NOMO-1 (cell line): Measurements from ENCODE around the gene THSD4.

Source experiments
- DNase-seq, 2 experiments: peaks; one replicate each; lab custom pipeline; 2025; ENCODE audit not compliant: unreplicated experiment in 2 of 2; lab: John Stamatoyannopoulos, UW

THSD4 gene

DNA sequence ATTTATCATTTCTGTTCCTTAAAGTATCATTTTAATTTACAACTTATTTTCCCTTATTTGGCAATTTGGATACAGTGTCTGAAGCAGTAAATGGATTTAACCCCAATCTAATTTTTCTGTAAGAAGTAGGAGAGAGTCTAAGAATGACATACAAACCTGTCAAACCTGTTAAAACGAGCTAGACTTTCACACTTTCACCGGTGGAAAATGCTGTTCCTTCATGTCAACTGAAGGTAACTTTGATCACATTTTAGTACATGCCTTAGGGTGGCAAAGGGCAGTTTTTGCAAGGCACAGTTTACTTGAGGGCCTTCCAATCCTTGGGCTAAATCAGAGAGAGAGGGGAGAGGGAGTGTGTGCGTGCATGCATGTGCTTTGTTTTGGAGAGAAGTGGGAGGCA lies 221.4 kb downstream of the THSD4 start:
- no peak for DNase-seq

DNA sequence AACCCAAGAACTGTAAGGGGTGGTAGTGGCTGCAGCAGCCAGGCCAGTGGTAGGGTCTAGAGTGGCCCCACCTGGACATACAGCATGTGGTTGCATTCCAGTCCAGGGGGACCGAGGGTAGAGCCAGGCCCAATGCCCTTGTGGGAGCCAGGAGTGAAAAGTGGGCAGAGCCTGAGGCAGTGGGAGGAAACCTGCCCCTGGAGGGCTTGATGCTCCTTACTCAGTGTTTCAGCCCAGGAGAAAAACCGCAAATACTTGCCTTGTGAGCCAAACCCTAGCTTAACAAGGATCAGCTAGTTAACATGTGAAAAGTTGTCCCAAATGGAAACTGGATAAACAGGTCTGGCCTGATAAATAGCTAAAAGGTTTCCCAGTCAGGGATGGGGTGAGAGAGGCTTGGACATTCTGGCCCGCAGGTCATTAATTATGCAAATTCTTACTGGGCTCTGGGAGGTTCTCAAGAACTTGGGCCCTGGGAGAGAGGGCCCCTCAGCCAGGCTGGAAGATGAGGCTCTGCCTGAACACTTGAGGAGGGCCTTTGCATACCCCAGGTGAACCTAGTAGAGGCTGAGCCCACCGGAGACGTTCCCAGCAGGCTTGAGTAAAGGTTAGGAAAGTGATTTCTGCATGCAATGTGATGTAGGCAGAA lies 222.1 kb downstream of the THSD4 start:
- DNase-seq, result no peak

DNA sequence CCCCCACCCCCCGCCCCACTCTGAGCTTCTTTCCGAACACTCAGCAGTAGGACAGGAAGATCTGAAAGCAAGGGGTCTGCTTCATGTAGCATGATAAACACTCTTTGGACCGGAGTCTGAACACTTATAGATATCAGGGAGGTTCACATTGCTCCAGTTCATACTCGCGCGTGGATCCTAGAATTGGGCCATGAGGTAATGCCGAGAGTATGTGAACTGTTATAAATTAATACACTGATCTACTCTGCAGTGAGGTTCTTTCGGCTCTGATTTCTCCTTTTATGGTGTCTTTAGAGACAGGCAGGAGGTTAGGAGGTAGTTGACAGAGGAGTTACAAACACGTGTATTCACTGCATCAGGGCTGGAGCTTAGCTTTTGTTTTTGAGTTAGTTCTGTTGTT lies 223.0 kb downstream of the THSD4 start:
- no peak for DNase-seq

DNA sequence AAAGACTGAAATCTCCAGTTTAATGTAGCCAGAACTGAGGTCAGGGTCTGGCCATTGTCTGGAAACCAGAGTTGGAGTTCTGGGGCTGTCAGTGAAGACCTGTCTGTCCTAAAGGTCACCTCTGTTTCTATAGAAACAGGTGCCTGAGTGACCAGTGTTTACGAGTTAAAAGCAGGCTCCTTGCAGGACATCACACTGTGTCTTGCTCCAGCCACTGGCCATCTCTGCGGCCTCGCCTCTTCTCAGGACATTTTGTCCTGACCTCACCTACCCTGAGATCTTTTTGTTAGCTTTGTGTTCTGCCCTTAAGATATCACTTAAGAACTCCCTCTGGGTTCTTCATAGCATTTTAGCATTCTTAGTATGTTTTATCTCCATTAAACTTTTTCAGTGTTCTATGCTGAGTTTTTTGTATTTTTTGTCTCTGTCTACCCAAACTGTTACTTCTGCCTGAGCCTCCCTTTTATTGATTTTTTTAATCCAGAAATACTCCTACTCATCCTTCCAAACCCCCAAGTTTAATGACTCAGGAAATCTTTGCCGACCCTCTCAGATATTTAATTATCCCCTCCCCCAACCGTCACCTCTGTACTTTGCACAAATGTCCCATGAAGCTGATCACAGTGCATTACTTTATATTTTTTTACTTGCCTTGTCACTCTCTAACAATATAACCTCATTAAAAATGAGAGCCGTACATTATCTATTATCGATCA lies 223.7 kb downstream of the THSD4 start:
- DNase-seq, result no peak

DNA sequence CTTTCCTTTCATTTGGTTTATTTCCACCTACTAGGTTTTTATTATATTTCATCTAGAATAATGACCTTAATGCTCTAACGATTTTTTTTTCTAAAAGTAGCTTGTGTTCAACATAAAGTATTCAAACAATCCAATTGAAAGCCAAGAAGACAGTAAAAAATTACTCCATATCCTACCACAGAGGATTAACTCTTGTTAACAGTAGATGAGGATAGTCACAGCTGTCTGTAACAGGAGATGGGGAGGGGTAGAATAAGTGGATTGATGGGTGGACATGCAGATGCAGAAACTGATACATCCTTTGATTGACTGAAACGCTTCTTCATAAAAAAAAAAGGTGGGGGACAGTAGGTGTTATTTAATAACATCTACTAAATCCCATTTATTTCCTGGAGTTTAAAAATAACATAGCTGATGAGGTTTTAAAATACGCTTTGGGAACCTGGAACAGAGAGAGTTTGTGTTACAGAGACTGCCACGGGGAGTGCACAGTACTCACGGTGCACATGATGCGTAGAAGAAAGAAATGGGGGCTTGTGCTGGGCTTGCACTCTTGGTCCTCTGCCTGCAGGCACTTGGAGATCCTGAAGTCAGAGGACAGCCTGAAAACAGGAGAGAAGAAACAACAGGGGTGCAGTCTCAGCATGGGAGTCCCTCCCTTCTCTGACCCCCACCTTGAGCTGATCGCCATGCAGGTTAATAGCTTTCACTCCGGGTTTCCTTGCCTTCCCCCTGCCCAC lies 226.7 kb downstream of the THSD4 start:
- DNase-seq, result no peak

DNA sequence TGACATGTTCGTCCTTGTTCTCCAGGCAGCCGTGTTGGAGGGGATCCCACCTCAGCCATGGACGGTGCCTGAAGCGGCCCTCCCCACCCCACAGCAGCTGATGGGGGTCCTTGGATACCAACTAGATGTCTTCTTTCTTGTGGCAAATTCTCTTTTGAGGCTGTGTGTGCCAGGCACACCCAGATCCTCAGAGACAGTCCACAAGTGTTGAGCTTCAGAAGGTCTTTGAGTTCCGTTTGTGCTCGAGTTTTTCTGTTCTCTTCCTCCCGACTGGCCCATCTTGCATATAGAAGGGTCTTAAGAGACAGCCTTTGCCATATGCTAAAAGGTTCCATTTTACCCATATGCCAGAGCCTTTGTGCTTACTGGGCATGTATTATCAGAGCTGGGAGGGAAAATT lies 227.4 kb downstream of the THSD4 start:
- DNase-seq, result no peak

DNA sequence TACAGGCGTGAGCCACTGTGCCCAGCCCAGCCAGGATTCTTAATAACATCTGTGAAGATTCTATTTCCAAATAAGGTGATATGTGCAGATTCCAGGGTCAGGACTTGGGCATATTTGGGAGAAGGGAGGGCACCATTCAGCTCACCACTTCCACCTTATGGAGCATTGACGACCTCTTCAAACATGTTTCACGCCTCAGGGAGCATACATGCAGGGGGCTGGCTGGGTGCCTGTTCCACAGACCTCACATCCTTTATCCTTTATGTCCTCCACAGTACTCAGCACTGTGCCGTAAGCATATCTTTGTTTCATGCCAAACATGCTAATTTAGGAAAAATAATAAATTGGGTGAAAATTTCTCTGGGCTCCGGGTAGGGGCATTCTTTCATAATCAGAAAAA lies 229.0 kb downstream of the THSD4 start:
- no peak for DNase-seq

DNA sequence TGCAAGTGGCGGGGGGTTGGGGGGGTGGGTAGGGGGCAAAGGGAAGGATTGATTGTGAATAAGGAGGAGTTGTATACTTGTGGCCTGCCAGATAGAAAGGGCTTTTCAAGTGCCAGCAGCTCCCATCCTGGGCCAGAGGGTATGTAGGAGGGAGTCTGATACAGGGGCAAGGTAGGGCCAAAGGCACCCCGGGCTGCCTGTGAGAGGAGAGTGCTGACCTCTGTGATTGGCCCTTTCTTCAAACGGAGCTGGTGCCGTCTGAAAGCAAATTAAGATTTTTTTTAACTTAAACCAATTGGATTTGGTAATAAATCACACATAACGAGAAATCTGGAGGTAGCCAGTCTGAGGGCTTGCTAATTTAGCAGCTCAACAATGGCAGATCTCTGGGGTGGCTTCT lies 229.9 kb downstream of the THSD4 start:
- no peak for DNase-seq

DNA sequence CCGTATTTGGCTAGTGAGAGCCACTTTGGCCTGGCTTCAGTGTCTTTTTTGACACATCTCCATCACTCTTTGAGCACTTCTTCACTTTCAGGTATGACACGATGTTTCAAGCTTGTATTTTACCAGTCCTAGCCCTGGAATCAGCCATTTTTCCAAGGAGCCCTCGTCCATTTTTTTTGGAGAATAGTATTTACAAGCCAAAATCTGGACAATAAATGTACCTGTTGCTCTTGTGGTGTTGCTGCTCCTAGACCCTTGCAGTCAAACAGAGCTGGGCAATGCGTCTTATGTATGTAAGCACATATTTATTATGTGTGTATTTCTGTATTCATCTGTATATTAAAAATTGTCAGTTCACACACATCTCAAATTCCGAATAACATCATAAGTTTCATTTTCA lies 231.2 kb downstream of the THSD4 start:
- DNase-seq, result no peak

DNA sequence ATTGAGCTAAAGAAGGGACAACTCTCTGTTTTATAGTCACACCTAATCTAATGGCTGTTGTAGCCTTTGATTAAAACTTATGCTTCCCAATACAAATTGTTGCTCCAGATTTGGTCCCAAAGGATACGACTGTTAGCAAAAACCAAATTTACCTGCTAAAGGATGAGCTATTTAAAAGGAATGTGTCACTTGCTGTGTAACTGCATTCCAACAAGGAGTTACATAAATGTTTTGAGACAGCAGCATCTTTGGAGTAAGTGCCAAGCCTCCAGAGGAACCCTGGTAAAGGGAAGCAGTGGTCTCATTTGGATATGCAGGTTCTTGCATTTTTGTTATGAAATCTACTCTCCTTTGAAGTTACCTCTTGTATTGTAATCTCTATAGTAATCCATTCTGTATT lies 233.3 kb downstream of the THSD4 start:
- DNase-seq, result no peak

DNA sequence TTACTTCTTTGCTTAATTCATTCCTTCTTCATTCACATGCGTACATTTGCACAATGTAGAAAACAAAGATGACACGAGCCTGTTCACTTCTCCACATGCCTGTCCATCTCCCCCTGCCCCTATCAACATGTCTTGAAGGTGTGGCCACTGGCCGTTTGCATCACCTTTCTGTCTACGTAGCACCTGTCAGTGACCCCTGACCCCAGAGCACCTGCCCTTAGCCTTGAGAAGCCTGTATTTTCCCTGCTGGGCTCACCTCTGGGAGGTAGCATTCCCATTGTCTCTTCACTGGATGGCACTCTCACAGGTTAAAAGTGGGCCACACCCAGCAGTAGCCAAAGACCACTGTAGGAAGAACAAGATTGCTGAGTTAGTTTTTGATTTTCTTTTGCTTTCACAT lies 234.1 kb downstream of the THSD4 start:
- DNase-seq, result no peak

DNA sequence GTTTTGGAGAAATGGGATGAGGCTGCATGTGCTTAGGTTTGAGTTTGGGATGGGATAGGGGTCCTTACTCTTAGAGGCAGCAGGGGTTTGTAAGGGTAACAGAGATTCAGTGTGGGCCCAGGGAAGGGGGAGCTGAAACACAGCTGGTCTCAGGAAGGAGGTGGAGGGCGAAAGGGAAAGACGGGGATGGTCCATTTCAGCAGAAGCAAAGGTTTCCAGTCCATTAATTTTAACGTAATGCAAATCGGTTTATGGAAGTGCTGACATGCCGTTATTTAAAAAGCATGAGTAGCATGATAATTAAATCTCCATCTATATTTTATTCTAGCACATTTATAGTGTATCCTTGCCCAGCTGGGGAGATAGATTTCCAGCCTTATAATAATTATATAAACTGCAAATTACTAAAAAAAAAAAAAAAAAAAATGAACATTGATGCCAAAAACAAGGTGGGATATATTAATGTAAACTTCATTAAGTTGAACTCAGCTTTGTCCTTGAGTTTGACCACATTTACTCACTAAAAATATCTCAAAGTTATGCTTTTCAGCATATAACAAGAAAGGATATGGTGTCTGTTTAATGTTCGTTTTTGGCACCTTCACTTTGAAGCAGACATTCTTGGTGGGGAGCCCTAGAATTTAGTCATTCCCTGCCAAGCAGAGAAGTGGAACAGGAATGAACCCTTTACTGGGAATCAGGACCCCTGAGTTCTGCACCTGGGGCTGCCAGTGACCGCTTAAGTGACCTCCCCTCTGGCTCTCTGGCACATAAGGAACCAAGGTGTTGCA lies 234.7 kb downstream of the THSD4 start:
- DNase-seq, result no peak

DNA sequence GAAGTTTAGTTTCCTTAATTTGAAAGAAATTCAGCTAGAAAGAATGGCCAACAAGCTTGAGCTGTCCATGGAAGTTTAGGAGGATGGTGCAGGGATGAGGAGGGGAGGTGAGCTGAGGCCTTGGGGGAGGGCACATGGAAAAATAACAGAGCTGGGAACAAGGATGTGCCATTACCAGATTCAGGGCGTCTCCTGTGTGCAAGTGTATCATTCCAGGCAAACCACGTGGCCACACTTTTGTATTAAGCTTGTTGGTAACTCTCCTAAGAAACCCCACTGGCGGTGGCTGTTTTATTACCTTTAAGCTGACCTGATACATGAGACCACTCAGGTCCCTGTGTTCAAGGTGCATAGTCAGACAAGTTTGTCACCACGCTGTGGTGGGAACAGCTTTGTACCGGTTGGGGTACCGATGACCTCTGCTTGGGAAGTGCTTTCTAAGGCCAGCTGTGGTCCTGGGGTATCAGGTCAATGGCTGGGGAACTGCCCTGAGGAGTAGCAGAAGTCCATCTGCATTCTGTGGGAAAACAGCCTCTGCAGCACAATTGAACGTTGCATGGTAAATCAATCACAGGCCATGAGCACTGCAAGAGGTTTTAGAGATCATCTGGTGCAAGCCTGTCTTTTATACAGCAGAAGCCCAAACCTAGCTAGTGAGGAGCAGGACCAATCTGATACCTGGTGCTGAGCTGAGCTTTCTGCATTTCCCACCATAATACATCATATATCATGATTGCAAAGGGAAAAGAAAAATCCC lies 235.5 kb downstream of the THSD4 start:
- no peak for DNase-seq

DNA sequence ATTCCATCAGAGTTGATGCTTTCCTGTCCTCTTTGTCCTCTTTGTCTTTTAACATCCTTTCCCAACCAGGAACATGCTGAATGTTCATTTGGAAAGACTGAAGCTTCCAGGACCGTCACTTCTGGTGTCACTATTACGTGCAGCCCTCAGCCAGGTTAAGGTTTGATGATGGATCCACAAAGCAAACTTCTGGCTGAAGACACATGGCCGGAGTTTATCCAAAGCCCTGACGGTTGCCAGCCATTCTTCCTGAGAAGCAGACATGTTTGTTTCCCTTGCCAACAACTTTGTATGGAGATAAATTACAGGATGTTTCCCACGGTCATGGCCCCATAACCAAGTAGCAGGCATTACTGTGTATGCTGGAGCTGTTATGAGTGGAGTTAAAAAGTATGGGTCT lies 236.9 kb downstream of the THSD4 start:
- DNase-seq, result no peak

DNA sequence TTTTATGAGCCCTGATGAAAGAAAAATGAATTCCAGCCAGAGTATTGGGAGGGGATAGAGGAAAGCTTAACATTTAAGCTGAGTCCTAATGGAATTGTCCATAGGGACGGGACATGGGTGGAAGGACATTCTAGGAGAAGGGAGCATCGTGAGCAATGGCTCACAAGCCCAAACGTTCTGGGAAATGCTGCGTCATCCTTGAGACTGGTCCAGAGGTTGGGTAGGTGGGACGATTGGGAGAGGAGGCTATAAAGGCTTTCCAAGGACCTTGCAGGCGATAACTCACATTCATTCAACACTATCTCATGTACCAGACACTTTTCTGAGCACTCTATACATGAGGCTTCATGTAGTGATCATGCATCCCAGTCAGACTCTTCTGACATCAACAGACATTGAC lies 237.5 kb downstream of the THSD4 start:
- no peak for DNase-seq

DNA sequence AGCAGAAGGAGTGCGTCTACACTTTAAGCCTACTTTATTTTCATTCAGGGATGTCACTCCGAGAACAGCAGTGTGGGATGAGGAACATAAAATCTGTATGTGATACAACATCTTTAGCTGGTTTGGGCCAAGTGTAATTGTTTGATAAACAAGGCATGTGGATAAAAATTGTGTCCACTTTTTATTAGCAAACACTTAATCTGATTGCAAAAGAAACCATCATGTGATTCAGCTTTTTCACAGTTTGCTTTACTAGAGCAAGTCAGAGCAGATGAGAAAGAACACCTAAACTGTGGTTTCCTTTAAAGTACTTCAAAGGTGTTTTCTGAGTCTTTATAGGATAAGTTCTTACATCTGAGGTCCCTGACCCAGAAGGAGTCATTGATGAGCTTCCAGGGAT lies 237.9 kb downstream of the THSD4 start:
- DNase-seq, result no peak

DNA sequence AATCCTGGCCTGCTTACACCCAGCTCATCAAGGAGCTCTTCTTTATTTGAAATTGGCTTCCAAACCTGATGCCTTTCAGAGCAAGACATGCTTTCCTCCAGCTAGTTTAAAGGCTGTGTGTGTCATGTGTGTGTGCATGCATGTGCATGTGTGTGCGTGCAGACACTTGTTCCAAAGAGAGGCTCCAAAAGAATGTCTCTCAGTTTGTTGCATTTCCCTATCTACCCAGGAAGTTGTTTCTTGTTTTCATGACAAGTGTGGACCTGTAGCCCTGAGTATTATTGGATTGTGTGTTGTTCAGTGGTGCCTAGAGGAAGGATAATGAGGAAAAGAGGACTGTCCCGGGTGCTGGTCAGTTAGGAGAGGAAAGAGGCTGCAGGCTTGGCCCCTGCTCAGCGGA lies 240.0 kb downstream of the THSD4 start:
- DNase-seq, result no peak

DNA sequence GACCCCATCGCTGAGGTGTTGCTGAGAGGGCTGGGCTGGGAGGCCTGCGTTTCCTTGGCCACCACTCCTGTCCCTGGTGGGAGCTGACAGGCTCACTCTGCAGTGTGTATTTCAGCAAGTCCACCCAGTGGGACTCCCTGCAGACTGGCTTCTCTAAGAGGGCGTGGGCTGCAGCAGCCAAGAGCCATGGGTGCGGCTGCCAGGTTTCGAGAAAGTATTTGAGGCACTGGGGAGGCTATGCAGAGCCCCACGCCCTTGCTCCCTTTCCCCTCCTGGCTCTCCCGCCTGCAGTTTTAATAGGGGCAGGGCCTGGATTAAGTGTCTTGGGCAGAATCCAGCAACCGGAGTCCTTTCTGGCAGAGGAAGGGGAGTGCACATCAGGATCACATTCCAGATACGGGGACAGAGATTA lies 242.1 kb downstream of the THSD4 start:
- DNase-seq, result no peak

DNA sequence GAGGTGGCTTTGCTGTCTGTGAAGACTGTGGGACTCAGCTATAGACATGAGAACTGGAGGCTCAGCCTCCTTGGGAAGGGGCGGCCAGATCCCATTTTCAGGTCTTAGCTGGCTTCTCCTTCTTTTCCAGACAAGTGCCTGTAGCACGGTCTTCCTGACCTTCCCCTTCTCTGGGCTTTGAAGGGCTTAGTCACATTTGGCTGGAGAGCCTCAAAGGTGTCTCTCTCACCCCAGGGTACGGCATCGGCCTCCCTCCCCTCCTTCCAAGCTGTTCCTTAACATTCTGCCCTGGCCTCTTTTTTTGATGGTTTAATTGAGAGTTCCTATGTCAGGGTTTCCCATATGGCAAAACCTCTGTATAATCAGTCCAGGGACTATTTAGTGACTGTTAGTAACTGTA lies 242.7 kb downstream of the THSD4 start:
- DNase-seq, result no peak

DNA sequence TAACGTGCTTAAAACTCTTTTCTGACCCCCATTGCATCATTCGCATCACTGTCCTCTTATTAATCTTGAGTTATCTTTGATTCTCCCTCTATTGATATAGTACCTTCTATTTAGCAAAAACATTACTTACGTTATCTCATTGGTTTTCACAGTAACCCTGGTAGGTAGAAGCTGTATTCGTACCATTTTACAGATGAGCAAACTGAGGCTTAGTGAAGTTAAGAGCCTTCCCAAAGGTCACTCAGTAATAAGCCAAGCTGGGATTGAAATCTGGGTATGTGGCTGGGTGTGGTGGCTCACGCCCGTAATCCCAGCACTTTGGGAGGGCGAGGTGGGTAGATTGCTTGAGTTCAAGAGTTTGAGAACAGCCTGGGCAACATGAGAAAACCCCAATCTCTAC lies 244.0 kb downstream of the THSD4 start:
- no peak for DNase-seq

DNA sequence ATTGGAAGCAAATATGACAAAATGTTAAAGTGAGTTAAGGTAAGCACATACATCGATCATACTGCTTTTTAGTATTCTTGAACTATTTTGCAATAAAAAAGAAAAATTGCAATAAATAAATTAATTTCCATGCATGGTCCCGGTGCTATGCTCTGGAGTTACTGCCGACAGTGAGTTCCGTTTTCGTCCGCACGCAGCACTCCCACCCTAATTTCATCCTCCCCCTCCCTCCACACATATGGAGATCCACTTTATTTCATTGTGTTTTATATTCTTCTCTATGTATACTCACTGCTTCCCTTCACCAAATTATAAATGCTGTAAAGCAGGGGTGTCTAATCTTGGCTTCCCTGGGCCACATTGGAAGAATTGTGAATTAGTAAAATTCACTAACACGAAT lies 247.3 kb downstream of the THSD4 start:
- no peak for DNase-seq
